Fibroblast of skin of abdomen (primary cell): ENCODE measurements around the gene SLC7A9.
"Not testable (repeated sequence)": the region's sequence is repeated elsewhere in the genome, so short reads cannot be mapped to it uniquely, and the experiment has no call there.

Experiments
- DNase-seq: peaks from one replicate; pipeline ENCODE4 v3.0.0-alpha.2; 2013

Gene SLC7A9

GRCh38 chr19:32863301-32863700 lies 6.3 kb downstream of the SLC7A9 start:
- no peak for DNase-seq

- no peak for DNase-seq
These were observed 6.8 kb downstream of the SLC7A9 start for GRCh38 chr19:32862741-32863140.

- DNase-seq, result no peak
These were observed 7.4 kb downstream of the SLC7A9 start for GRCh38 chr19:32862173-32862572.

DNA sequence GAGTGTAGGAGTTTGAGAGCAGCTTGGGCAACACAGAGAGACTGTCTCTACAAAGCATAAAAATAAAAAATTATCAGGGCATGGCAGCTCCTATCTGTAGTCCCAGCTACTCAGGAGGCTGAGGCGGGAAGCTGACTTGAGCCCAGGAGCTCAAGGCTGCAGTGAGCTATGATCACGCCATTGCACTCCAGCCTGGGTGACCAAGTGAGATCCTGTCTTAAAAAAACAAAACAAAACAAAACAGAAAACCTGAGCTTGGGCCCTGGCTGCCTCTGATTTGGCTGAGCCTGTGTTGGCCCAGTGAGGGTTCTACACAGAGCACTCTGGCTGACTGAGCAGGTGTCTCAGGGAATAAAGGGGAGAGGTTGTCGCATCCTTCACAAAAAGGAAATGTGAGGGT lies 8.0 kb downstream of the SLC7A9 start:
- DNase-seq, result no peak

DNA sequence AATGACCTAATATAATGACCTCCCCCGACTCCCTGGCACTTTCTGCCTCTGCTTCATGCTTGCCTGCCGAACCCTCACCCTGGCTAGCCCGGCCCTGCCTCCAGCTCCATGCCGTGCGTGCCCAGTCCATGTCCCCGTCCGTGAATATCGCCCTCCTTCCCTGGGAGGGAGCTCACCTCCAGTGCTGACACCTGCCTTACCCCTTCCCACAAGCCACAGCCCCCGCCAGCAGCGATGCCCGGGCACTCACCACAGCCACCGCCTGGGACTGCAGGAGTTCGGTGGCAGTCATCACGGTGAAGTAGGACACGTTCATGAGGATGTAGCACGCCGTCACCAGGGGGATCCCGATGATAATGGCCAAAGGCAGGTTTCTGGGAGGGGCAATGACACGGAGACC lies 10.0 kb downstream of the SLC7A9 start:
- no peak for DNase-seq

- DNase-seq, result no peak
These were observed 11.0 kb downstream of the SLC7A9 start for GRCh38 chr19:32858559-32858958.

DNA sequence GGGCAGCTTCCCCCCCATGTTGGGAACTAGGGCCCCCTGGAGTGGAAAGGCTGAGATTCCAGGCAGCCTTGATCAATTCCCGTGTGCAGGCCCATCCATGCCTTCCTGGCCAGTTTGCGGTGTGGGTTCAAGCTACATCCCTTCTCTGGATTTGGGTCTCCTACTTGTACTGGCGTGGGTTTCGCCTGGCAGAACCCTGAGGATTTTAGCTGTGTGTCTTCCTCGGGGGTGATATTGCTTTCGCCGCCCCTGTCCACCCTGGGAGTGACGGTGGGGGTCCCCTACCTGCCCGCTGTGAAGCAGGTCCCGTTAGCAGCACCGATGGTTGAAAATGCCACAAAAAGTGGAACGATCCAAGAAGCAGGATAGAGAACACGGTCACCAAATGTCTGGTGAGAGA lies 11.4 kb downstream of the SLC7A9 start:
- DNase-seq, result no peak

DNA sequence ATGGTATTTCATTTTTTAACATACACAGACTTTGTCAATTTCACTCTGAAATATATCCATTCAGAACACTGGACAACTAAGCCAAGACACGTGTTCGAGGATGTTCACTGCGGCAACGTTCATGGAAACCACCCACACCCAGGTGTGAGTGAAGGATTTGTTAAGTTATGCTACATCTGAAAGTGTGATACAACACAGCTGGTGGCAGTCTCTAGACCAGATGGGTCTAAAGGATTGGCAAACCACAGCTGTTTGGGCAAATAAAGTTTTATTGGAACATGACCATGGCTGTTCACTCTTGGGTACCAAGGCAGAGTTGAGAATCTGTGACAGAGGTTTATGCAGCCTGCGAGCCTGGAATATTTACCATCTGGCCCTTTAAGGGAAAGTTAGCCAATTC lies 12.0 kb downstream of the SLC7A9 start:
- no peak for DNase-seq

DNA sequence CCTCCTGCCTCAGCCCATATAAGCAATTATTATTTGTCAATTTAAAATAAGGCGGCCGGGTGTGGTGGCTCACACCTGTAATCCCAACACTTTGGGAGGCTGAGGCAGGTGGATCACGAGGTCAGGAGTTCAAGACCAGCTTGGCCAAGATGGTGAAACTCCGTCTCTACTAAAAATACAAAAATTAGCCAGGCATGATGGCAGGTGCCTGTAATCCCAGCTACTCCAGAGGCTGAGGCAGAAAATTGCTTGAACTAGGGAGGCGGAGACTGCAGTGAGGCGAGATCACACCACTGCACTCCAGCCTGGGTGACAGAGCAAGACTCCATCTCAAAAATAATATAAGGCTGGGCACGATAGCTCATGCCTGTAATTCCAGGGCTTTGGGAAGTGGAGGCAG lies 12.7 kb downstream of the SLC7A9 start:
- not testable (repeated sequence) for DNase-seq

- DNase-seq, result no peak
These were observed 17.4 kb downstream of the SLC7A9 start for GRCh38 chr19:32852216-32852615.

DNA sequence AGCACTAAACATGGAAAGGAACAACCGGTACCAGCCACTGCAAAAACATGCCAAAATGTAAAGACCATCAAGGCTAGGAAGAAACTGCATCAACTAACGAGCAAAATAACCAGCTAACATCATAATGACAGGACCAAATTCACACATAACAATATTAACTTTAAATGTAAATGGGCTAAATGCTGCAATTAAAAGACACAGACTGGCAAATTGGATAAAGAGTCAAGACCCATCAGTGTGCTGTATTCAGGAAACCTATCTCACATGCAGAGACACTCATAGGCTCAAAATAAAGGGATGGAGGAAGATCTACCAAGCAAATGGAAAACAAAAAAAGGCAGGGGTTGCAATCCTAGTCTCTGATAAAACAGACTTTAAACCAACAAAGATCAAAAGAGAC lies 21.5 kb downstream of the SLC7A9 start:
- DNase-seq, result not testable (repeated sequence)

DNA sequence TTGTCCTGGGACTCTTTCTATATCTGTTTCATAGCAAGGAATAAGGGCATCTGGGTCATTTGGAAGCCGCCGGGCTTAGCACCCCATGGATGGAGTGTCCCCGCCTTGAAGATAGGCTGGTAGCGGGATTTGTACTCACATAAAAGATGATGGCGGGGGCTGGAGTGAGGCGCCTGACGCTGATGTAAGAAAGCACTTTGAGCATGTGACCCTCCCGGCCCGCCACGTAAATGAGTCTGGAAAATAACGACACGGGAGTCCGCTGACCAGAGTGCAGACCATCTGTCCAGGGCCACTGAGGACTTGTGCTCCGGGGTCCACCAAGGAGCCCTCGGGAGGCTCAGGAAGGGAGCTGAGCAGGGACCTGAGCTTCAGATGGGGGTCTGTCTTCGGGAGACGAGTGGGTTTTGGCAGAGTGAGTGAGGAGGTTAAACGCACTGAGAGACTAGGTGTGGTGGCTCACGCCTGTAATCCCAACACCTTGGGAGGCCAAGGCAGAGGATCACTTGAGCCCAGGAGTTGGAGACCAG lies 25.8 kb downstream of the SLC7A9 start:
- no peak for DNase-seq

- no peak for DNase-seq
These were observed 27.5 kb downstream of the SLC7A9 start for GRCh38 chr19:32842061-32842460.

DNA sequence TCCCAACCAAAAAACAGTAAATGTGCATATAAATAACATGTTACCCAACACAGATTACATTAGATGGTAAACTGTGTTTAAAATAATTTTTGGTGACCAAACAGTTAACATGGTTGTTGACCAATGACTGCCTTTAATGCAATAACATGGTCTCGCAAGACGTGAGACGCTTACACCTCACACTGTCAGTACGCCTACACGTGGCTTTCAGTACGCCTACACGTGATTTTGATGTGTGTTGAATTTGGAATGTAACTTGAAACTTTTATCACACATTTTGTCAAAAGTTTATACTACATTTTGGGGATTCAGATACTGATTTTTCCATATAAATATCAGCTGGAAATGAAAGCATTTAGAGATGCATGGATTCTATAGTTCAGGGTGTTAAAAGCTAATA lies 32.0 kb downstream of the SLC7A9 start:
- DNase-seq, result no peak

DNA sequence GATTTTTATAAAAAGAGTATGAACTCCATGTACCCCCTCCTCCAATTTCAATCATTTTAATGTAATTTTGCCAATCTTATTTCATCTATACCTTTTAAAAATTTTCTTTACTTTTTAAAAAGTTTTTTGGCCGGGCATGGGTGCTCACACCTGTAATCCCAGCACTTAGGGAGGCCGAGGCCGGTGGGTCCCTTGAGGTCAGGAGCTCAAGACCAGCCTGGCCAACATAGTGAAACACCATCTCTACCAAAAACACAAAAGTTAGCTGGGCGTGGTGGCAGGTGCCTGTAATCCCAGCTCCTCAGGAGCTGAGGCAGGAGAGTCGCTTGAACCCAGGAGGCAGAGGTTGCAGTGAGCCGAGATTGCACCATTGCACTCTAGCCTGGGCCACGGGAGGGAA lies 36.2 kb downstream of the SLC7A9 start:
- DNase-seq, result not testable (repeated sequence)

DNA sequence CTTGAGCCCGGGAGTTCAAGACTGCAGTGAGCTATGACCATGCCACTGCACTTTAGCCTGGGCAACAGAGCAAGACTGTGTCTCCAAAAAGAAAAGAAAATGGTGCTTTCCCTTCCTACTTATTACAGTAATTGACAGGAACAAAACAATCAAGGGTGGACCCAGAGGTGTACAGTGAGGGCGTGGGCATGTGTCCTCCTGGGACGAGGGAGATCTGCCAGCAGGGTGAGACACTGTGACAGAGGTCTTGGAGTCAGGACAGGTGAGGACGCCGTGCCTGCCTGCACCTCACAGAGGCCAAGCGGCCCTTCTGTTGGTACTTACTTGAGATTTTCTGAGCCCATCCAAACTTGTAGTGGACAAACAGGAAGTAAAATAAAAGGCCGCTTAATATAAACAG lies 36.7 kb downstream of the SLC7A9 start:
- not testable (repeated sequence) for DNase-seq

DNA sequence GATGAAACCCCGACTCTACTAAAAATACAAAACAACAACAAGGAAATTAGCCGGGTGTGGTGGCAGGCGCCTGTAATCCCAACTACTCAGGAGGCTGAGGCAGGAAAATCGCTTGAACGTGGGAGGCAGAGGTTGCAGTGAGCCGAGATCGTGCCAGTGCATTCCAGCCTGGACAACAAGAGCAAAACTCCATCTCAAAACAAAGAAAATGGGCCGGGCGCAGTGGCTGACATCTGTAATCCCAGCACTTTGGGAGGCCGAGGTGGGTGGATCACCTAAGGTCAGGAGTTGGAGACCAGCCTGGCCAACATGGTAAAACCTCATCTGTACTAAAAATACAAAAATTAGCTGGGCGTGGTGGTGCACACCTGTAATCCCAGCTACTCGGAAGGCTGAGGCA lies 37.5 kb downstream of the SLC7A9 start:
- DNase-seq, result not testable (repeated sequence)

DNA sequence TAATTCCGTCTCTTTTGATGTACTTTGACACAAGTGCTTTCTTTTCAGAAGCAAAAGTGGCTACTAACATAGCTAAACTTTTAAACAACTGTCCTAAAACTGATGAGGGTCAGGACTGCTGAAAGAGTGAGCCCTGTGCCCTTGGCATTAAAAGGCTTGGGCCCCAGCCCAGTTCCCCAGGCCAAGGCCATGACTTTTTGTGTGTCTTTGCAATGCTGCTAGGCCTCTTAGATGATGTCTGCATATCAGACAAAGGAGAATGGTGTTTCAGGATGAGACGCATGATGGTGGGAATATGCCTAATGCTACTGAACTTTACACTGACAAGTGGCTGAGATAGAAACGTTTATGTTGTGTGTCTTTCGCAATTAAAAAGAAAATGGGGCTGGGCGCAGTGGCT lies 38.0 kb downstream of the SLC7A9 start:
- no peak for DNase-seq

DNA sequence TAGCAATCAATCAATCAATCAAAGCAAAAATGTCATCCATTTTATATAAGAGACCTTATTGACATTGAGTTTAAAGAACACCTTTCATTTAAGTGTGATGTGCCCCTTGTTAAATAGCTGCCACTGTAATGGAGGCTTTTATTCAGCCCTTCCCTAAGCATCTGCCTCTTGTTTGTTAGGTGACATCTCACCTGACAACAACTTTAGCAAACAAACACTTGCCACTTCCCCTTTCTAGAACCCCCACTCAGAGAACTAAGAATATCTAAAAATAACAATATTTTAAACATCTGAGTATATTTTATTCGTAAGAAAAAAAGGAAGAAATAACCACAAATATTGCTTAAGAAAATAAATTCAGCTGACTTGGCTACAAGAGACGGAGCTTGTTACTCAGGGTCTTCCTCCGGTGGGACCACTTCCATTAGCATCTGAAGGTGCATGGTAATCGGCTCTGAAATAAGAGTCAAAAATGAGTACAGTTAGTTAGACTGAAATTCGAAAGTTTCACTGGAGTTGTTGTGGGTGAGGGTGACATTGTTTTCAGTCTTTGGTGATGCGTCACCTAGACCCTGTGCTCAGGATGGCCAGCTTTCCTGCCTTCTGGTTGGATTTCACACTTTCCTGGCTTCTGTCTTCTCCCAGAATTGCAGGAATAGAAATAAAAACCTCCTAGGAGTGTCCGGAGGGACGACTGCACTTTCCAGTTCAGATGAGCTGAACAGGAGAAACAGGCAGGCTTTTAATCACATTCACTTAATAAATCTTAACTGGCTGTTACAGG lies 39.1 kb downstream of the SLC7A9 start:
- peak; percentile 75 for DNase-seq

GRCh38 chr19:32829345-32829896 lies 40.1 kb downstream of the SLC7A9 start:
- DNase-seq, result no peak

GRCh38 chr19:32828643-32829344 lies 40.8 kb downstream of the SLC7A9 start:
- no peak for DNase-seq

DNA sequence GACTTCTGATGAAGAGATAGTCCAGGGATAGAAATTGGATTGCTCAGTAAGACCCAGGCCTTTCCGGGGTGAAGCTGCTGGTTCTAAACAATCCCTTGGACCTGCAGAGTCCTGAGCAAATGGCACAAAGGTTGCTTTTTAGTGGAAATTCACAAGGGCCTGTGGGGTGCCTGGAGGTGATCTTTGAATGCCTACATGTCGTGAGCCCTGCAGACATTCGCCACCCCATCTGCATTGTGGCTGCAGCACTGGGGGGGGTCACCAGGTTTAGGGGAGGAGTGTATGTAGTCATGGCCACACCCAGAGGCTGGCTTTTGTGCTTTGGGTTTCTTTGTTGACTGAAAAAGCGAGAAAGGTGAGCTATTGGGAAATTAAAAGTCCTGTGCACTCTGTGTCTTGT lies 41.4 kb downstream of the SLC7A9 start:
- no peak for DNase-seq

- no peak for DNase-seq
These were observed 44.5 kb downstream of the SLC7A9 start for GRCh38 chr19:32824916-32825608.
